ENCODE measurements around the gene DSTYK.

DNA sequence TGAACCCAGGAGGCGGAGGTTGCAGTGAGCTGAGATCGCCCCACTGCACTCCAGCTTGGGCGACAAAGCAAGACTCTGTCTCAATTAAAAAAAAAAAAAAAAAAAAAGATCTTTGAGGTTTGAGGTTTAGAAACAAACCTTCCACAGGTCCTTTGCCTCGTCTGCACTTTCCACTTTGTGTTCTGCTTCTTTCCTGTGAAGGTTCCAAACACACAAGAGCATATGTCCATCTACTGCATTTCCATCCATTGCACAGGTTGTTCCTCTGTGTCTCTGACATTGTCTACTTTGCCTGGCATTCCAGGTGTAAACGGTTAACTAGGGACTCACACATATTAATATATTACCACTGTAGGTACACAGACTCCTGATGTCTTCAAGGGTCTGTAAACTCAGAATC lies 40.1 kb downstream of the DSTYK start:
- TF ChIP-seq, protein P1, sequence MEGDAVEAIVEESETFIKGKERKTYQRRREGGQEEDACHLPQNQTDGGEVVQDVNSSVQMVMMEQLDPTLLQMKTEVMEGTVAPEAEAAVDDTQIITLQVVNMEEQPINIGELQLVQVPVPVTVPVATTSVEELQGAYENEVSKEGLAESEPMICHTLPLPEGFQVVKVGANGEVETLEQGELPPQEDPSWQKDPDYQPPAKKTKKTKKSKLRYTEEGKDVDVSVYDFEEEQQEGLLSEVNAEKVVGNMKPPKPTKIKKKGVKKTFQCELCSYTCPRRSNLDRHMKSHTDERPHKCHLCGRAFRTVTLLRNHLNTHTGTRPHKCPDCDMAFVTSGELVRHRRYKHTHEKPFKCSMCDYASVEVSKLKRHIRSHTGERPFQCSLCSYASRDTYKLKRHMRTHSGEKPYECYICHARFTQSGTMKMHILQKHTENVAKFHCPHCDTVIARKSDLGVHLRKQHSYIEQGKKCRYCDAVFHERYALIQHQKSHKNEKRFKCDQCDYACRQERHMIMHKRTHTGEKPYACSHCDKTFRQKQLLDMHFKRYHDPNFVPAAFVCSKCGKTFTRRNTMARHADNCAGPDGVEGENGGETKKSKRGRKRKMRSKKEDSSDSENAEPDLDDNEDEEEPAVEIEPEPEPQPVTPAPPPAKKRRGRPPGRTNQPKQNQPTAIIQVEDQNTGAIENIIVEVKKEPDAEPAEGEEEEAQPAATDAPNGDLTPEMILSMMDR (IDR thresholded peaks at IDR 0.05): no peak
- TF ChIP-seq POLR2AphosphoS5 (IDR thresholded peaks at IDR 0.05): no peak
